Measurements from ENCODE around the gene HTR1E.

The HTR1E gene

DNA sequence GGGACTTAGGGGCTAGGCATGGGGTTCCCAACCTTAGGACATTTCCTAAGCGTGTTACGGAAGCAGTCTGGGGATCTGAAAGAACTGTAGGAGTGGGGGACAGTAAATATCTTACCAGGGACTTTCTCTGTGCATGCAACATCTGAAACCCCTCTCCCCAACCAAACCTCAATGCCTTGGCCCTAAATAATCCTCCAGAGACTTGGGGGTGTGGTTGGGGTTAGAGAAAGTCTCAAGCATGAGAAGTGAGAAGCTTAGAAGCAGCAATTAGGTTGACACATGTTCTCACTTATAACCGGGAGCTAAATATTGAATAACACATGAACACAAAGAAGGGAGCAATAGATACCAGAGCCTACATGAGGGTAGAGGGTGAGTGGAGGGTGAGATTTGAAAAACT lies 74.7 kb downstream of the HTR1E start:
- TF ChIP-seq POLR2A (IDR thresholded peaks at IDR 0.05; ENCODE audit: low read depth, low read length) (no peak), POLR2AphosphoS5 (IDR thresholded peaks at IDR 0.05; ENCODE audit: low read depth, low read length) (no peak), TAF1 (IDR thresholded peaks at IDR 0.05; ENCODE audit: borderline replicate concordance, low read depth, low read length) (no peak)
- no peak for FAIRE-seq
- no peak for DNase-seq (ENCODE audit: insufficient read length)

DNA sequence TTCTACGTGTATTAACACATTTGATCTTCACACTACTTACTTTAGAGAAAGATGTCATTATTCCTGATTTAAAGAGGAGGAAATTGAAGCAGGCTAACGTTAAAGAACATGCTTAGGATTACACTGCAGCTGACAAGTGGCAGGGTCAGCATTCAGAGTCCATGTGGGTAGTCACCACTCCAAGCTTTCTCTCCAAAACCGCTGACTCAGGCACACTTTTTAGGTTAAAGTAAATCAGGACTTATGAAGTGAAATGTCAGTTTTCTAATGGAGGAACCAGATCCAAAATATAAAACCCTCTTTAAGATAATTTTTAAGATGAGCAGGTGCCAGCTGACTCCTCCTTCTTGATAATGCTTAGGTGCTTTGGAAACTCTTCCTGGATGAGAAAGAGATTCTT lies 75.4 kb downstream of the HTR1E start:
- FAIRE-seq (no peak), DNase-seq (ENCODE audit: insufficient read length) (no peak)
- TF ChIP-seq POLR2AphosphoS5 (IDR thresholded peaks at IDR 0.05; ENCODE audit: low read depth, low read length), result no peak
- TF ChIP-seq POLR2A (IDR thresholded peaks at IDR 0.05; ENCODE audit: low read depth, low read length), result no peak
- TF ChIP-seq TAF1 (IDR thresholded peaks at IDR 0.05; ENCODE audit: borderline replicate concordance, low read depth, low read length), result no peak

DNA sequence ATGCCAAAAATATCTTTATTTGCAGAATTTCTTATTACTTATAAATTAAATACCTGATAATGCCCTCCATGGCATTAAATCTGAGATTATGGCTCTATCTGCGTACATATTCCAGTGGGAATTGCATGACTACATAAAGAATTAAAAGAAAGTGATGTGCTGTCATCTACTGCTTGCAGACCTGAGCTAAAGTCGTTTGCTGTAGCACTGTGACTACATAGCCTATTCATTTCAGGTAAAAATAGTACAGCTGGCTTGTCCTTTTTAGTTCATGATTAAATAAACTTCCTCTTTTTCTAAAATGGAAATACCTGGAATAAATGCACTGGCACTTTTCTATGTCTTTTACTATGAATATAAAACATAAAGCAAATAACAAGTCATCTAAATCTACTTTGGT lies 79.4 kb downstream of the HTR1E start:
- FAIRE-seq (no peak), DNase-seq (ENCODE audit: insufficient read length) (no peak)
- TF ChIP-seq POLR2A (IDR thresholded peaks at IDR 0.05; ENCODE audit: low read depth, low read length) (no peak), POLR2AphosphoS5 (IDR thresholded peaks at IDR 0.05; ENCODE audit: low read depth, low read length) (no peak), TAF1 (IDR thresholded peaks at IDR 0.05; ENCODE audit: borderline replicate concordance, low read depth, low read length) (no peak)

DNA sequence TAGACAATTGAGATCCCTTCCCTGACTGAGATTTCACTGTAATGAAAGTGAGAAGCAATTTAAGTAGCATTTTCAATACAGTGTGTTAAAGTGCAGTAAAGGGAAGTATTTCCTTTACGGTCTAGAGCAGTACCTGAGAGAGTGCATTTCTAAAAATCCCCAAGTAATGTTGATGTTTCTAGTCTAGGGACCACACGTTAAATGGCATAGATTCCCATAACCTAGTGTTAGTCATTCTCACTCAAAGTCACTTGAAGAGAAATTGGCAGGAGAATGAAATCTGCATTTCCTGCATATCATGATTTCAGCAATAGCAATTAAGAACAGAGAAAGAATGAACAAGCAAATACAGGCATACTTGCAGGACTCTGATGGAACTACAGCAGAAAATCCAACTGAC lies 89.7 kb downstream of the HTR1E start:
- FAIRE-seq (no peak), DNase-seq (ENCODE audit: insufficient read length) (no peak)
- TF ChIP-seq POLR2AphosphoS5 (IDR thresholded peaks at IDR 0.05; ENCODE audit: low read depth, low read length) (no peak), TAF1 (IDR thresholded peaks at IDR 0.05; ENCODE audit: borderline replicate concordance, low read depth, low read length) (no peak), POLR2A (IDR thresholded peaks at IDR 0.05; ENCODE audit: low read depth, low read length) (no peak)

DNA sequence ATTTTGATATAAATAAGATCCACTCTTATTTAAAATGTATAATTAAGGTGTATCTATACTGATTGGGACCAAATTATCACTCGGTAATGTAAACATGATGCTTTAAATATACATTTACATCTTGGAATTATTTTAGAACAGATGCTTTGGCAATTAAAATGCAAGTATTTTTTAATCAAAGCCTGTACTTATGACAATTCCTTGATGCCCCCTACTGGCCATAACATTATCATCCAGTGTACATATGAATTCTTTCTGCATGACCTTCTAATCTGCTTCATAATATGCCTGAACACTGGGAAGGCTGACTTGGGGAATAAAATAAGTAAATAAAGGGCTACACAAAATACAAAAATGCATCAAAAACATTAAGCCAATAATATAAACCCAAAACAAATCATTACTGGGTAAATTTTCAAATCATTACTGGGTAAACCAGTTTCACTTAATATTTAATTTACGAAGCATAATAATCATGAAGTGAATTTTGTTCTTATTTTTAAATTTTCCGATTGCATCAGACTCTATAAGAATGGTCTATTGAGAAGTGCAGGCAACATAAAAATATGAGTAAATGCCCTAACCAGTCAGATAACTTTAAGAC lies 92.5 kb downstream of the HTR1E start:
- TF ChIP-seq TAF1 (IDR thresholded peaks at IDR 0.05; ENCODE audit: borderline replicate concordance, low read depth, low read length) (no peak), POLR2A (IDR thresholded peaks at IDR 0.05; ENCODE audit: low read depth, low read length) (no peak), POLR2AphosphoS5 (IDR thresholded peaks at IDR 0.05; ENCODE audit: low read depth, low read length) (no peak)

DNA sequence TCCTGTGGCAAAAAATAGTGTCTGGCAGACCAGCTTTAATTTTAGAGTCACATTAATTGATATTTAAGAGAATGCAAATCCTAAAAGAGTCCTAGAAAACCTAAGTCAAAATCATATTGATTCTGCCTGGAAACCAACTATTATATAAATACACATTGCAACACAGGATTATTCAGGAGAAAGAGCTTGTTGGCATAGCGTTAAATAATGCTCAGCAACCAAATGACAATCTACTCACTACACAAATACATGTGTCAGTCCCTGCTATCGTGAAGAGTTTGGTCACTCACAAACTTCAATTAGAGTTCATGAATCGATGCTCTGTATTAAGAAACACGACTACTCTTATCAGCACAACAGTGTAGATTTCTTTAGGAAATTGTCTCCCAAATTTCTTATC lies 103.4 kb downstream of the HTR1E start:
- FAIRE-seq (no peak), DNase-seq (ENCODE audit: insufficient read length) (no peak)
- TF ChIP-seq TAF1 (IDR thresholded peaks at IDR 0.05; ENCODE audit: borderline replicate concordance, low read depth, low read length) (no peak), POLR2A (IDR thresholded peaks at IDR 0.05; ENCODE audit: low read depth, low read length) (no peak)

More for the DNA sequence above, 92.5 kb downstream of the HTR1E start:
- DNase-seq (ENCODE audit: insufficient read length) (no peak), FAIRE-seq (no peak)

DNA sequence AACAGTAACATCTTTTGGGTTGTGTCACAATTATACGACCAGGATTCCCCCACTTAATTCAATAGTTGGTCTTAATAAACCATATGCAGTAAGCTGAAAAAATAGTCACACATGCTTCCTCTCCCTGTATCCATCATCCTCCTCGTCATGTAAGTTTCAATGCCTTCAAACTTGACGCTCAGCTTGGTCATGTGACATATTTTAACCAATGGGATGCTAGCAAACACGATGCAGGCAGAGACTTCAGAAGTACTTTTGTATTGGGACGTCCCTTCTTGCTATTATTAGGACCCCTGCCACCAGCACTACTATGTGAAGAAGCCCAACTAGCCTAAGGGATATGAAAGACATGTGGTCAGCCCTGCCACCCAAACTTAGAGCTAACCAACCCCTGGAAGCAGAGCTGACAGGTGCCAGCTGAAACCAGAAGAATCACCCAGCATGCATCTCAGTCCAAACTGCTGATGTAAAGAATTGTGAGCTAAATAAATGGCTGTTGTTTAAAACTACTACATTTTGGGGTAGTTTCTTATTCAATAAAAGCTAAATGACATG lies 108.3 kb downstream of the HTR1E start:
- DNase-seq (ENCODE audit: insufficient read length), result no peak
- TF ChIP-seq TAF1 (IDR thresholded peaks at IDR 0.05; ENCODE audit: borderline replicate concordance, low read depth, low read length) (no peak), POLR2A (IDR thresholded peaks at IDR 0.05; ENCODE audit: low read depth, low read length) (no peak), POLR2AphosphoS5 (IDR thresholded peaks at IDR 0.05; ENCODE audit: low read depth, low read length) (no peak)
- FAIRE-seq, result peak; percentile 9

DNA sequence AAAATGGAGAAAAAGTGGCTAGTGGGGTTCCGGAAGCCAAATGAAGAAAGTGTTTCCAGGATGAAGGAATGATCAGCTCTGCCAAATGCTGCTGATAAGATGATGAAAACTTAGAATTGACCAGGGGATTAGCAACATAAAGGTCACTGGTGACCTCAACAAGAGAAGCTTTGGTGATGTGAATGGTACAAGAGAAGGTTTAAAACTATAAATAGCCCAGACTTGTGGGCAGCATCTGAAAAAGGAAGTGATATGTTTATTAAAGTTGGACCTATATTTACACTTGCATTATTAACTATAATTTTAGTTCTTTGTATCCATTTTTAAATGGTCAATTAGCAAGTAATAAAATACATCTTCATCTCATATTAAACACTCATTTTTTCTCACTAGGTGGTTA lies 112.5 kb downstream of the HTR1E start:
- FAIRE-seq (no peak), DNase-seq (ENCODE audit: insufficient read length) (no peak)
- TF ChIP-seq POLR2A (IDR thresholded peaks at IDR 0.05; ENCODE audit: low read depth, low read length) (no peak), POLR2AphosphoS5 (IDR thresholded peaks at IDR 0.05; ENCODE audit: low read depth, low read length) (no peak), TAF1 (IDR thresholded peaks at IDR 0.05; ENCODE audit: borderline replicate concordance, low read depth, low read length) (no peak)

- TF ChIP-seq TAF1 (IDR thresholded peaks at IDR 0.05; ENCODE audit: borderline replicate concordance, low read depth, low read length), result no peak
- no peak for TF ChIP-seq POLR2AphosphoS5 (IDR thresholded peaks at IDR 0.05; ENCODE audit: low read depth, low read length)
- no peak for TF ChIP-seq POLR2A (IDR thresholded peaks at IDR 0.05; ENCODE audit: low read depth, low read length)
- FAIRE-seq, result no peak
- DNase-seq (ENCODE audit: insufficient read length), result no peak
Measured at GRCh38 chr6:87053312-87053711, 116.0 kb downstream of the HTR1E start.

DNA sequence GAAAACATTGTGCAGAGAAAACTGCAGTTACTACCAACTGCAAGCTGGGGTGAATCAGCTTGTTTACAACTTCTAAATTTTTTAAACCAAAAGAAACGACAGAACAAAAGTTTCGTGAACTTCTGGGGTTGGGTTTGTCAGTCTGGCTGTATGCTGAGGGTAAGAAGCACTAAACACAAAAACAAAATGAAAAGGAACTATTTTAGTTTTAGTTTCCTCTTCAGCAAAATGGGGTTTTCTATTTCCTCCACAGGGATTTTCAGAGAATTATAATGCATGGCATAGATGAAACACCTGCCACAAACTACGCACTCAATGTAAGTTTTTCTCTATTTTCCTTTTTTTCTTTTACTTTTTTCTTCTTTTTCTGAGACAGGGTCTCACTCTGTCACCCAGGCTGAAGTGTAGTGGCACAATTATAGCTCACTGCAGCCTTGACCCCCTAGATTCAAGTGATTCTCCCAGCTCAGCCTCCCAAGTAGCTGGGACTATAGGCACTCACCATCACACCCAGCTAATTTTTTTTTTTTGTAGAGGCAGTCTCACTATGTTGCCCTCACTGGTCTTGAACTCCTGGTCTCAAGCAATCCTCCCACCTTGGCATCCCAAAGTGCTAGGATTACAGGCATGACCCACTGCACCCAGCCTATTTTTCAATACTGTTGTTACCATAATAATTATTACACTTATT lies 117.0 kb downstream of the HTR1E start:
- no peak for FAIRE-seq

DNA sequence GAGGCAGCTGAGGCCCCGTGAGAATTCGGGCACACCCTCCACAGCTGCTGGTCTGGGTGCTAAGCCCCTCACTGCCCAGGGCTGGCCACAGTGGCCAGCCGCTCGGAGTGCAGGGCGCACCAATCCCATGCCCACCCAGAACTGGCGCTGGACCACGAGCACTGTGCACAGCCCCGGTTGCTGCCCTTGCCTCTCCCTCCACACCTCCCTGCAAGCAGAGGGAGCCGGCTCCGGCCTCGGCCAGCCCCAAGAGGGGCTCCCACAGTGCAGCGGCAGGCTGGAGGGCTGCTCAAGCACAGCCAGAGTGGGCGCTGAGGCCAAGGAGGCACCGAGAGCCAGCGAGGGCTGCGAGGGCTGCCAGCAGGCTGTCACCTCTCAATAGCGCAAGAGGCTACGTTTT lies 122.6 kb downstream of the HTR1E start:
- FAIRE-seq (no peak), DNase-seq (ENCODE audit: insufficient read length) (no peak)
- TF ChIP-seq TAF1 (IDR thresholded peaks at IDR 0.05; ENCODE audit: borderline replicate concordance, low read depth, low read length) (no peak), POLR2A (IDR thresholded peaks at IDR 0.05; ENCODE audit: low read depth, low read length) (no peak), POLR2AphosphoS5 (IDR thresholded peaks at IDR 0.05; ENCODE audit: low read depth, low read length) (no peak)

More for the DNA sequence above, 117.0 kb downstream of the HTR1E start:
- no peak for DNase-seq (ENCODE audit: insufficient read length)
- no peak for TF ChIP-seq TAF1 (IDR thresholded peaks at IDR 0.05; ENCODE audit: borderline replicate concordance, low read depth, low read length)
- no peak for TF ChIP-seq POLR2AphosphoS5 (IDR thresholded peaks at IDR 0.05; ENCODE audit: low read depth, low read length)
- no peak for TF ChIP-seq POLR2A (IDR thresholded peaks at IDR 0.05; ENCODE audit: low read depth, low read length)

GRCh38 chr6:87065117-87065516 lies 127.8 kb downstream of the HTR1E start:
- no peak for FAIRE-seq
- no peak for TF ChIP-seq POLR2A (IDR thresholded peaks at IDR 0.05; ENCODE audit: low read depth, low read length)
- no peak for DNase-seq (ENCODE audit: insufficient read length)
